Epithelial cell of esophagus (primary cell): ENCODE measurements around the gene DMAP1.
A peak's percentile ranks its signal among the peaks of the same experiment; 100 is the strongest.

Experiments used
- DNase-seq: peaks from one replicate; pipeline ENCODE4 v3.0.0; 2010; ENCODE audit warnings: low read depth
- H3K4me3 ChIP-seq: 2 replicates; pipeline ENCODE4 v1.5.1; 2011; ENCODE audit warnings: mild to moderate bottlenecking, low read length, control low read depth
- TF ChIP-seq, protein P1 (sequence below): IDR thresholded peaks from 2 replicates; pipeline ENCODE4 v1.5.1; 2011; ENCODE audit warnings: low read depth, mild to moderate bottlenecking, low read length, control low read depth, inconsistent platforms; ENCODE audit not compliant: insufficient read depth; ENCODE audit errors: missing control alignments

DMAP1 gene

DNA sequence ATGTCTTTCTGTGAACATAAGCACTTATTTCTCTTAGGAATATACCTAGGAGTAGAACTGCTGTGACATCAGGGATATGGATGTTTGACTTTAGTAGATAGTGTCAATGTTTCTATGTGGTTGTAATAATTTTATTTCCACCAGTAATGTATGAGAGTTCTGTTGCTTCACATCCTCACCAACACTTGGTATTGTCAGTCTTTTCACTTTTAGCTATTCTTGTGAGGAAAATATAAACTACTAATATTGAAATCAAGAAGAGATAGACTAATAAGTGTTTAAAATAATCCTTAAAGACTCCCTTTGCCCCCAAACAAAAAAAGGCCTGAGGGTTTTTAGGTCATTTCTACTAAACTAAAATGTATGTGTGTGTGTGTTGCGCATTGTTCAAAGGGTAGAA is 2.7 kb upstream of the DMAP1 start:
- TF ChIP-seq, protein P1, sequence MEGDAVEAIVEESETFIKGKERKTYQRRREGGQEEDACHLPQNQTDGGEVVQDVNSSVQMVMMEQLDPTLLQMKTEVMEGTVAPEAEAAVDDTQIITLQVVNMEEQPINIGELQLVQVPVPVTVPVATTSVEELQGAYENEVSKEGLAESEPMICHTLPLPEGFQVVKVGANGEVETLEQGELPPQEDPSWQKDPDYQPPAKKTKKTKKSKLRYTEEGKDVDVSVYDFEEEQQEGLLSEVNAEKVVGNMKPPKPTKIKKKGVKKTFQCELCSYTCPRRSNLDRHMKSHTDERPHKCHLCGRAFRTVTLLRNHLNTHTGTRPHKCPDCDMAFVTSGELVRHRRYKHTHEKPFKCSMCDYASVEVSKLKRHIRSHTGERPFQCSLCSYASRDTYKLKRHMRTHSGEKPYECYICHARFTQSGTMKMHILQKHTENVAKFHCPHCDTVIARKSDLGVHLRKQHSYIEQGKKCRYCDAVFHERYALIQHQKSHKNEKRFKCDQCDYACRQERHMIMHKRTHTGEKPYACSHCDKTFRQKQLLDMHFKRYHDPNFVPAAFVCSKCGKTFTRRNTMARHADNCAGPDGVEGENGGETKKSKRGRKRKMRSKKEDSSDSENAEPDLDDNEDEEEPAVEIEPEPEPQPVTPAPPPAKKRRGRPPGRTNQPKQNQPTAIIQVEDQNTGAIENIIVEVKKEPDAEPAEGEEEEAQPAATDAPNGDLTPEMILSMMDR = no peak
- DNase-seq = no peak
- H3K4me3 ChIP-seq = no peak overlapping the region

DNA sequence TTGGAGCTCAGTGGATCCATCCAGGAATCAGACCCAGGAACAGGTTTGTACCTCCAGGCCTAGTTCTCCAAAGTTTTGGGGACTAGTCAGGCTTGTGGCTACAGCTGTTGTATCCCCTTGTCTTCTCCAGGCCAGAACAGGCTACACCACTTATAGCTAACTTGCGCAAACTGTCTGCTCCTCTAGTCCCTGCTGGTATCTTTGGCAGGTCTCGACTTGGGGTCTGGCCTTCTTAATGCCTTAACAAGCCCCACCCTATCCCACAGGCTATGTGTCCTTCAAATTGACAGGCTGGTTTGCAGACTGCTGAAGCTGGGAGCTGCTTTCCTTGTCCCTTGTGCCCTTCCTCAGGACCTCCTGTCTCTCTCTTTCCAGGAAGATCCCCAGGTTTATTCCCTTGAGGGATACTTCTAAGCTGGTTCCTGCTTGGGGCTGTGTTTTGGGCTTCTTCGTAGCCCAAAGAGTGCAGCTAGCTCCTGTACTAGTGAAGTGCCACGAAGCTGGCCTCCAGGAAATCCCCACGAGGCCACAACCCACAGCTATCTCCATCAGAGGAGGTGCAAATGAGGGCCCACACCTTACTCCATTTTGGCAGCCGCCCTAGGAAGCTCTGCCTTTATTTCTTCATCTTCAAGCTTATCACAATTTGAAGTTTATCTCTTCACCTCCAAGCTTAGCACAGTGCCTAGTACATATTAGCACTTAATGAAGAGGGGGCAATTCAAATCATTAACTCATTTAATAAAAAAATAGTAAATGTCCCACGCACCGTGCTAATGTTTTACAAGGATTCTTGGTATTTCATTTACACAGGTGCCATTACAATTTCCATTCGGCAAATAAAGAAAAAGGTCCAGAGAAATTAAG is 683 bp upstream of the DMAP1 start:
- H3K4me3 ChIP-seq = peak overlapping the region; percentile 88
- TF ChIP-seq, protein P1 = no peak
- DNase-seq = peak; percentile 55

DNA sequence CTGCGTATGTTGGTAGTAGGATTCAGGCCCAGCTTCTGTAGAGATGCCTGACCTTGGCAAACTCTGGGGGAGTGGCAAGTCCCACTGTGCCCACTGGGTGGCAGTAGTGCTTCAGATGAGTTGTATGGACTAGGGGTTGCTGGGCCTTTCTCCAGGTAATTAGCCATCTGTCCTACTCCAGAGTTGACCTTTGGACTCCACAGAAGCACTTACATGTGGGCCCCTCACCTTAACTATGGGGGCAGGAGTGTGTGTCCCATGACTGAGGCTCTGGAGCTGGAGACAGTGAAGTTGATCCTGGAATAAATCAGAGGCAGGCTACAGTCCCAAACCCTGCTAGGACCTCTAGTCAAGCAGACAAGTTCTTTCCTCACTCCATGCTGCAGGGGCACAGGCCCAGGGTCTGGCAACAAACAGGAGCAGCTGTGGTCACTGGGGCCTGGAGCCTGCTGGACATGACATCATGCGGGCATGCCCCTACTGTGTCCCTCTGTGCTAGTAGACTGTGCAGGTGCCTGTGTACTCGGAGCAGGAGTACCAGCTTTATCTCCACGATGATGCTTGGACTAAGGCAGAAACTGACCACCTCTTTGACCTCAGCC is 4.6 kb downstream of the DMAP1 start:
- no peak overlapping the region for H3K4me3 ChIP-seq
- peak; percentile 70 for DNase-seq
- TF ChIP-seq, protein P1 = peak; percentile 96

DNA sequence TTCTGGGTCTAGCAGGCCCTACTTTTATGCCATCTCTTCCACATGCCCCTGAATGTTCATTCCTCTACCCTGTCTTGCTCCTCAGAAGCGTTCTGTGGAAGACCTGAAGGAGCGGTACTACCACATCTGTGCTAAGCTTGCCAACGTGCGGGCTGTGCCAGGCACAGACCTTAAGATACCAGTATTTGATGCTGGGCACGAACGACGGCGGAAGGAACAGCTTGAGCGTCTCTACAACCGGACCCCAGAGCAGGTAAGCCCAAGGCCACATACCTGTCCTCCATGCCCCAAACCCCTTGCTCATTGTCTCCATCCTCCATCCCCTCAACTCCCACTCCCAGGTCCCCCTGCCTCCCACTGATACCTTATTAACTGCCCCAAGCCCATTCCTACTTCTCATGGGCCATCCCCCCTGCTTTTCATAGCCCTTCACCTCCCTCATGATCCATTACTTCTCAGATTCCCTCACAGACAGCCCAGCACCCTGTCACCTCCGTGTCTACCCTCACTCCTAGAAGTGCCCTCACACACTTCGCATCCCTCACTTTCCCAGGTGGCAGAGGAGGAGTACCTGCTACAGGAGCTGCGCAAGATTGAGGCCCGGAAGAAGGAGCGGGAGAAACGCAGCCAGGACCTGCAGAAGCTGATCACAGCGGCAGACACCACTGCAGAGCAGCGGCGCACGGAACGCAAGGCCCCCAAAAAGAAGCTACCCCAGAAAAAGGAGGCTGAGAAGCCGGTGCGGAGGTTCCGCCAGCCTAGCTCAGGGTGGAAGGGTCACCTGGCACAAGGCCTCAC is 5.4 kb downstream of the DMAP1 start:
- TF ChIP-seq, protein P1 = no peak
- no peak for DNase-seq
- no peak overlapping the region for H3K4me3 ChIP-seq

DNA sequence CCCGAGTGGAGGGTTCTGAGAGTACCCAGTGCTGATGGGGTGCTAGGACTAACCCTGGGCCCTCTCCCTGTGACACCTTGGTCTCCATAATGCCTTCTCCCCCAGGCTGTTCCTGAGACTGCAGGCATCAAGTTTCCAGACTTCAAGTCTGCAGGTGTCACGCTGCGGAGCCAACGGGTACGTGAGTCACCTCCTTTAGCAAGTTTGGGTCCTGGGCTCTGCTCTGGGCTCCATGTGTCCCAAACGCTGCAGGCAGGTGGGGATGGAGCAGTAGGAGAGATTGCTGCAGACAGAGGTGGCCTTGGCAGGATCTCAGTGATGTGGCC is 6.0 kb downstream of the DMAP1 start:
- H3K4me3 ChIP-seq = no peak overlapping the region
- TF ChIP-seq, protein P1 = no peak
- DNase-seq = no peak

DNA sequence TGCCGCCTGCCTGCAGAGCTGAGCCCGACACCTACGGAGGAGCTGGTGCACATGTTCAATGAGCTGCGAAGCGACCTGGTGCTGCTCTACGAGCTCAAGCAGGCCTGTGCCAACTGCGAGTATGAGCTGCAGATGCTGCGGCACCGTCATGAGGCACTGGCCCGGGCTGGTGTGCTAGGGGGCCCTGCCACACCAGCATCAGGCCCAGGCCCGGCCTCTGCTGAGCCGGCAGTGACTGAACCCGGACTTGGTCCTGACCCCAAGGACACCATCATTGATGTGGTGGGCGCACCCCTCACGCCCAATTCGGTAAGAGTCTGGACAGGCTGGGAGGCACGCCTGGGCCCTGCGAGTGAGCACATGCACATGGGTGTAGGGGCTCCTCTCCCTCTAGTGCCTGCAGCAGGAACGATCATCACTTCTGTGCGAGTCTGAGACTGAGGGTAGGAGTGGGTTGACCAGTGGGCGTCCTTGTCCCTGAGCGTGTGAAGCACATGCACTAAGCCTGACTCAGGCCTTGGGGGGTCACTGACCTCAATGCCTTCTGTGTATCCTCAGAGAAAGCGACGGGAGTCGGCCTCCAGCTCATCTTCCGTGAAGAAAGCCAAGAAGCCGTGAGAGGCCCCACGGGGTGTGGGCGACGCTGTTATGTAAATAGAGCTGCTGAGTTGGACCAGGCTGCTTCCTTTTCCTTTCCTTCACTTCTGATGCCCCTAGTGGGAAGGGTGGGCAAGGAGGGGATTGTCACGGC is 6.9 kb downstream of the DMAP1 start:
- no peak for DNase-seq
- H3K4me3 ChIP-seq = no peak overlapping the region
- TF ChIP-seq, protein P1 = no peak
